CD14-positive monocyte (primary cell): ENCODE results near the gene PPP1R17. TPM values are rescaled to one million over a fixed set of nuclear protein-coding genes. Genes with fewer than 3 reads are reported as not detected.

Source experiments
- DNase-seq, 3 donors: peaks; one replicate each; pipeline ENCODE4 v3.0.0-alpha.2; 2011 to 2022
- H2AFZ ChIP-seq: 2 replicates; pipeline ENCODE4 v1.6.0; 2012; ENCODE audit warnings: mild to moderate bottlenecking, low read depth, low read length, inconsistent platforms; ENCODE audit not compliant: insufficient read depth, poor library complexity, severe bottlenecking
- H3K27ac ChIP-seq, 2 donors: 1 replicate in 1 of 2; 2 replicates in 1 of 2; pipeline ENCODE4 v1.5.1; 2012 to 2013; ENCODE audit warnings: low read length in 2 of 2, control low read depth in 1 of 2, inconsistent platforms in 1 of 2, low read depth in 1 of 2, mild to moderate bottlenecking in 1 of 2
- H3K27me3 ChIP-seq, 2 donors: one replicate each; pipeline versions ENCODE4 v1.6.0 to v1.6.1; 2011 to 2013; ENCODE audit warnings: low read length in 2 of 2; ENCODE audit not compliant: control insufficient read depth in 2 of 2, insufficient read depth in 2 of 2
- H3K36me3 ChIP-seq, 2 donors: replicated peaks in 1 of 2; 1 replicate in 1 of 2; 2 replicates in 1 of 2; pipeline versions ENCODE4 v1.5.1 to v1.6.1; 2012 to 2013; ENCODE audit warnings: low read length in 2 of 2, control low read depth in 1 of 2, inconsistent platforms in 1 of 2, mild to moderate bottlenecking in 1 of 2; ENCODE audit not compliant: insufficient read depth in 2 of 2, control insufficient read depth in 1 of 2
- H3K4me1 ChIP-seq, 2 donors: 1 replicate in 1 of 2; 2 replicates in 1 of 2; pipeline versions ENCODE4 v1.5.1 to v1.6.1; 2012 to 2013; ENCODE audit warnings: low read length in 2 of 2, control low read depth in 1 of 2, inconsistent platforms in 1 of 2, mild to moderate bottlenecking in 1 of 2, moderate library complexity in 1 of 2; ENCODE audit not compliant: insufficient read depth in 2 of 2, control insufficient read depth in 1 of 2
- H3K4me2 ChIP-seq: replicated peaks from 2 replicates; pipeline ENCODE3; 2012; ENCODE audit warnings: low read length, moderate library complexity, mild to moderate bottlenecking; ENCODE audit not compliant: poor library complexity, severe bottlenecking; ENCODE audit errors: extremely low read depth
- H3K4me3 ChIP-seq, 3 experiments: fragments of 200-600 bp in 1 of 3; sonication (generic) in 1 of 3; replicated peaks in 1 of 3; 1 replicate in 2 of 3; 2 replicates in 1 of 3; pipeline ENCODE4 v1.5.1; 2011 to 2013; ENCODE audit warnings: low read length in 3 of 3, mild to moderate bottlenecking in 3 of 3, control low read depth in 2 of 3, low read depth in 2 of 3, inconsistent platforms in 1 of 3, moderate library complexity in 1 of 3
- H3K79me2 ChIP-seq: 2 replicates; pipeline ENCODE4 v1.6.0; 2012; ENCODE audit warnings: mild to moderate bottlenecking, control low read depth, inconsistent platforms, low read length, moderate library complexity; ENCODE audit not compliant: insufficient read depth
- H3K9ac ChIP-seq: 2 replicates; pipeline ENCODE4 v1.6.0; 2017; ENCODE audit warnings: low read length, mild to moderate bottlenecking; ENCODE audit not compliant: insufficient read depth, poor library complexity, severe bottlenecking
- H3K9me3 ChIP-seq, 2 donors: replicated peaks in 1 of 2; 1 replicate in 1 of 2; 2 replicates in 1 of 2; pipeline versions ENCODE4 v1.5.1 to v1.6.1; 2012 to 2013; ENCODE audit warnings: low read length in 2 of 2, control low read depth in 1 of 2; ENCODE audit not compliant: control insufficient read depth in 1 of 2, insufficient read depth in 1 of 2
- H4K20me1 ChIP-seq: 2 replicates; pipeline ENCODE4 v1.6.0; 2012; ENCODE audit warnings: mild to moderate bottlenecking, low read length, control low read depth, moderate library complexity; ENCODE audit not compliant: insufficient read depth
- H3K27ac Mint-ChIP-seq, 7 donors: one replicate each; pipeline ENCODE4 v1.8.0; 2020; ENCODE audit warnings: mild to moderate bottlenecking in 7 of 7, mixed read lengths in 7 of 7, moderate library complexity in 6 of 7, inconsistent platforms in 2 of 7
- H3K27me3 Mint-ChIP-seq, 3 donors: one replicate each; pipeline ENCODE4 v1.8.0; 2021 to 2022; ENCODE audit warnings: low read depth in 3 of 3, mild to moderate bottlenecking in 3 of 3, mixed read lengths in 3 of 3, moderate library complexity in 3 of 3, inconsistent platforms in 1 of 3
- H3K36me3 Mint-ChIP-seq, 2 donors: one replicate each; pipeline ENCODE4 v1.8.0; 2020; ENCODE audit warnings: mixed read lengths in 2 of 2, inconsistent platforms in 1 of 2, mild to moderate bottlenecking in 1 of 2
- H3K4me1 Mint-ChIP-seq: one replicate; pipeline ENCODE4 v1.8.0; 2020; ENCODE audit warnings: mild to moderate bottlenecking, mixed read lengths
- H3K4me3 Mint-ChIP-seq, 2 donors: one replicate each; pipeline ENCODE4 v1.8.0; 2020; ENCODE audit warnings: mild to moderate bottlenecking in 2 of 2, mixed read lengths in 2 of 2, moderate library complexity in 1 of 2
- H3K9me3 Mint-ChIP-seq, 7 donors: one replicate each; pipeline ENCODE4 v1.8.0; 2020 to 2022; ENCODE audit warnings: mixed read lengths in 7 of 7, mild to moderate bottlenecking in 6 of 7, moderate library complexity in 6 of 7, inconsistent platforms in 2 of 7
- CTCF ChIP-seq: fragments of 200-600 bp; IDR thresholded peaks from one replicate; pipeline ENCODE4 v1.8.0; 2022; ENCODE audit warnings: antibody characterized with exemption, mild to moderate bottlenecking
- WGBS: methylation state at CpG from one replicate; pipeline ENCODE4 v1.1.5; 2013; ENCODE audit warnings: missing lambda C conversion rate; ENCODE audit not compliant: insufficient coverage; 5-methylcytosine and 5-hydroxymethylcytosine counted together
- intact Hi-C, 2 donors: fragments of 100-400 bp; cut with micrococcal nuclease; formaldehyde crosslinking; loops; one replicate each; pipeline versions ENCODE4 v1.15.0 to v1.15.1; 2023
- polyA plus RNA-seq, 3 donors: library from polyadenylated mRNA; depleted of rRNA in 1 of 3; unstranded in 2 of 3; stranded (reverse) in 1 of 3; fragments of 300-500 nt in 2 of 3; fragments of >200 nt in 1 of 3; fragmentation: Illumina TruSeq in 2 of 3; gene quantifications; 1 replicate in 2 of 3; 2 replicates in 1 of 3; pipeline ENCODE4 v1.2.3, GENCODE V29; 2012 to 2021

PPP1R17 gene
- polyA plus RNA-seq, 3 donors: 0.20 to 2.0 (median 0.85) TPM

- no peaks in the 10 kb centered on the region for H3K4me1 Mint-ChIP-seq
- H3K4me1 ChIP-seq: no peaks in the 10 kb centered on the region
Observed at GRCh38 chr7:31744294-31744874, 57.4 kb downstream of the PPP1R17 start.

GRCh38 chr7:31747553-31747952, 60.5 kb downstream of the PPP1R17 start:
- no peaks in the 10 kb centered on the region for H3K36me3 Mint-ChIP-seq
- Histone ChIP-seq H4K20me1 (no peaks in the 10 kb centered on the region), H3K4me1 (no peaks in the 10 kb centered on the region), H3K27me3 (peaks cover 0 to 2% of the 10 kb centered on the region in 2 donors), H3K9ac (no peak overlapping the region), H3K36me3 (no peaks in the 10 kb centered on the region), H3K79me2 (no peaks in the 10 kb centered on the region), H2AFZ (no peak overlapping the region), H3K4me3 (no peak overlapping the region), H3K4me2 (no peak overlapping the region), H3K27ac (no peak overlapping the region), H3K9me3 (no peaks in the 10 kb centered on the region)
- H3K9me3 Mint-ChIP-seq: no peaks in the 10 kb centered on the region
- no peak overlapping the region for H3K4me3 Mint-ChIP-seq
- intact Hi-C loops: loop anchor here (5.0 to 10.0 kb wide), 6 partner anchors 315 to 727 kb away; no protein-coding TSS in a partner anchor
- H3K4me1 Mint-ChIP-seq: no peaks in the 10 kb centered on the region
- no peak for DNase-seq
- H3K27ac Mint-ChIP-seq: no peak overlapping the region
- peaks cover 0 to 14% (median 7%) of the 10 kb centered on the region in 3 donors for H3K27me3 Mint-ChIP-seq
- TF ChIP-seq CTCF: no peak

More at GRCh38 chr7:31744294-31744874, 57.4 kb downstream of the PPP1R17 start:
- H3K27me3 Mint-ChIP-seq: peaks cover 0 to 16% (median 10%) of the 10 kb centered on the region in 3 donors
- no peaks in the 10 kb centered on the region for H3K9me3 Mint-ChIP-seq
- no peaks in the 10 kb centered on the region for H3K79me2 ChIP-seq
- H4K20me1 ChIP-seq: no peaks in the 10 kb centered on the region
- intact Hi-C loops: loop anchor here (2.0 to 10.0 kb wide), 4 partner anchors 320 to 730 kb away; no protein-coding TSS in a partner anchor
- no peak overlapping the region for H3K9ac ChIP-seq
- no peaks in the 10 kb centered on the region for H3K9me3 ChIP-seq
- H3K4me2 ChIP-seq: no peak overlapping the region
- no peaks in the 10 kb centered on the region for H3K36me3 Mint-ChIP-seq
- H3K4me3 Mint-ChIP-seq: no peak overlapping the region
- no peak overlapping the region for H3K4me3 ChIP-seq
- H2AFZ ChIP-seq: no peak overlapping the region
- TF ChIP-seq CTCF: peak; percentile 89
- DNase-seq: peak; percentile 32 to 61 (median 54)
- no peaks in the 10 kb centered on the region for H3K36me3 ChIP-seq
- no peak overlapping the region for H3K27ac ChIP-seq
- no peak overlapping the region for H3K27ac Mint-ChIP-seq
- peaks cover 0 to 2% of the 10 kb centered on the region in 2 donors for H3K27me3 ChIP-seq
- WGBS: 0% methylated on average over 1 of the region's 4 CpGs
